HepG2 (cell line): Measurements from ENCODE around the gene INTS14. TPM values are rescaled to one million over a fixed set of nuclear protein-coding genes. Genes with fewer than 3 reads are reported as not detected.

ENCODE experiments used
- ARNT ChIP-seq: fragments of 450-650 bp; IDR thresholded peaks from 2 replicates; pipeline ENCODE4 v1.6.1; 2017
- CSRNP2 ChIP-seq: sonication (generic); formaldehyde crosslinking; conservative IDR thresholded peaks from 2 replicates; pipeline ENCODE4 v1.8.0; 2022; ENCODE audit warnings: low read depth, missing genetic modification reagents
- DPF2 ChIP-seq: sonication (generic); formaldehyde crosslinking; IDR thresholded peaks from 2 replicates; pipeline ENCODE4 v1.4.0; 2020; ENCODE audit warnings: mild to moderate bottlenecking, low read depth, missing genetic modification reagents, borderline replicate concordance
- FOXP4 ChIP-seq: sonication (generic); formaldehyde crosslinking; IDR thresholded peaks from 2 replicates; pipeline ENCODE4 v1.4.0; 2020; ENCODE audit warnings: missing genetic modification reagents
- HMG20A ChIP-seq: IDR thresholded peaks from 2 replicates; pipeline ENCODE4 v1.6.1; 2016; ENCODE audit warnings: borderline replicate concordance
- MBD4 ChIP-seq: IDR thresholded peaks from 2 replicates; pipeline ENCODE4 v1.6.1; 2012; ENCODE audit warnings: low read length, inconsistent platforms, borderline replicate concordance
- MXI1 ChIP-seq: IDR thresholded peaks from 3 replicates; pipeline ENCODE4 v1.6.1; 2012; ENCODE audit warnings: low read depth, low read length, inconsistent platforms, borderline replicate concordance
- MYC ChIP-seq: sonication (generic); formaldehyde crosslinking; IDR thresholded peaks from 2 replicates; pipeline ENCODE4 v1.9.0; 2021; ENCODE audit warnings: missing genetic modification reagents, borderline replicate concordance
- PATZ1 ChIP-seq: sonication (generic); formaldehyde crosslinking; IDR thresholded peaks from 2 replicates; pipeline ENCODE4 v1.4.0; 2020; ENCODE audit warnings: missing genetic modification reagents
- REL ChIP-seq: sonication (generic); formaldehyde crosslinking; conservative IDR thresholded peaks from 2 replicates; pipeline ENCODE4 v1.8.0; 2022; ENCODE audit warnings: mild to moderate bottlenecking, missing genetic modification reagents, moderate library complexity
- SMC3 ChIP-seq: IDR thresholded peaks from 2 replicates; pipeline ENCODE4 v1.6.1; 2011; ENCODE audit warnings: low read length, improper control_type of control experiment
- SOX13 ChIP-seq, 3 experiments: fragments of 450-650 bp in 1 of 3; sonication (generic) in 1 of 3; formaldehyde crosslinking in 1 of 3; IDR thresholded peaks in 2 of 3; conservative IDR thresholded peaks in 1 of 3; 2 replicates each; pipeline versions ENCODE4 v1.5.0 to v1.6.1; 2016 to 2020; ENCODE audit warnings: antibody characterized with exemption in 1 of 3, mild to moderate bottlenecking in 1 of 3, missing compliant biosample characterization in 1 of 3, missing genetic modification reagents in 1 of 3, moderate library complexity in 1 of 3
- UBTF ChIP-seq: sonication (generic); formaldehyde crosslinking; IDR thresholded peaks from 2 replicates; pipeline ENCODE4 v1.4.0; 2020; ENCODE audit warnings: mild to moderate bottlenecking, missing genetic modification reagents
- ZEB1 ChIP-seq: IDR thresholded peaks from 2 replicates; pipeline ENCODE4 v1.6.1; 2012; ENCODE audit warnings: mild to moderate bottlenecking, low read depth, inconsistent platforms; ENCODE audit not compliant: insufficient replicate concordance
- ZFP41 ChIP-seq: sonication (generic); formaldehyde crosslinking; IDR thresholded peaks from 2 replicates; pipeline ENCODE4 v1.4.0; 2020; ENCODE audit warnings: mild to moderate bottlenecking, missing genetic modification reagents, borderline replicate concordance
- ZMYM2 ChIP-seq: sonication (generic); formaldehyde crosslinking; IDR thresholded peaks from 2 replicates; pipeline ENCODE4 v1.8.0; 2022; ENCODE audit warnings: mild to moderate bottlenecking, missing genetic modification reagents
- ZNF180 ChIP-seq: sonication (generic); formaldehyde crosslinking; IDR thresholded peaks from 2 replicates; pipeline ENCODE4 v1.4.0; 2020; ENCODE audit warnings: low read depth, missing genetic modification reagents, borderline replicate concordance
- ZNF557 ChIP-seq: sonication (generic); formaldehyde crosslinking; IDR thresholded peaks from 2 replicates; pipeline ENCODE4 v1.4.0; 2020; ENCODE audit warnings: missing genetic modification reagents
- ZNF558 ChIP-seq: sonication (generic); formaldehyde crosslinking; IDR thresholded peaks from 2 replicates; pipeline ENCODE4 v1.9.0; 2022; ENCODE audit warnings: mild to moderate bottlenecking, missing genetic modification reagents, borderline replicate concordance
- ZNF576 ChIP-seq: sonication (generic); formaldehyde crosslinking; IDR thresholded peaks from 2 replicates; pipeline ENCODE4 v1.4.0; 2020; ENCODE audit warnings: mild to moderate bottlenecking, missing genetic modification reagents
- ZNF703 ChIP-seq: sonication (generic); formaldehyde crosslinking; IDR thresholded peaks from 2 replicates; pipeline ENCODE4 v1.5.1; 2020; ENCODE audit warnings: missing genetic modification reagents, mild to moderate bottlenecking, moderate library complexity, borderline replicate concordance
- ZNF790 ChIP-seq: sonication (generic); formaldehyde crosslinking; IDR thresholded peaks from 2 replicates; pipeline ENCODE4 v1.8.0; 2022; ENCODE audit warnings: missing genetic modification reagents, mild to moderate bottlenecking, borderline replicate concordance
- ZSCAN25 ChIP-seq: sonication (generic); formaldehyde crosslinking; IDR thresholded peaks from 2 replicates; pipeline ENCODE4 v1.8.0; 2022; ENCODE audit warnings: mild to moderate bottlenecking, missing genetic modification reagents
- polyA plus RNA-seq, 8 experiments: library from polyadenylated mRNA; depleted of rRNA in 3 of 8; stranded (reverse) in 7 of 8; unstranded in 1 of 8; fragments of >200 nt; fragmentation: Illumina TruSeq in 4 of 8; extraction: Trizol in 4 of 8; gene quantifications; 2 replicates each; pipeline versions ENCODE4 v1.2.1 to v1.2.3, GENCODE V29; 2011 to 2016; ENCODE audit warnings: low read depth in 4 of 8, missing spikeins in 1 of 8, mixed read lengths in 1 of 8; ENCODE audit not compliant: insufficient read depth in 1 of 8
- total RNA-seq, 5 experiments: library from RNA; depleted of rRNA; stranded (reverse); fragments of >200 nt; fragmentation: Illumina TruSeq; extraction: Trizol; gene quantifications; 2 replicates each; pipeline ENCODE4 v1.2.3, GENCODE V29; 2016; ENCODE audit warnings: low read depth in 1 of 5

INTS14 gene
- total and polyA plus RNA-seq, 2 of the 13 experiments (the other 11 are each of a cell fraction or from before 2014, with no cell fraction given), result 41.4 to 52.0 TPM

- no peak for TF ChIP-seq PATZ1 (CRISPR knock-in tag)
- 0 out of 2 replicates have a peak, but pooled peaks have one; percentile 30 for TF ChIP-seq DPF2 (CRISPR knock-in tag)
- no peak for TF ChIP-seq ARNT
- TF ChIP-seq FOXP4 (CRISPR knock-in tag), result peak; percentile 51; the same call in 1 of the 2 replicates
- TF ChIP-seq ZMYM2, result no peak
- TF ChIP-seq ZFP41 (CRISPR knock-in tag), result no peak
- no peak for TF ChIP-seq ZNF703
- TF ChIP-seq HMG20A (CRISPR knock-in tag), result 0 out of 2 replicates have a peak, but pooled peaks have one; percentile 23
- TF ChIP-seq CSRNP2 (CRISPR knock-in tag), result no peak
- TF ChIP-seq MYC (CRISPR knock-in tag), result no peak
- TF ChIP-seq REL (CRISPR knock-in tag), result no peak
- no peak for TF ChIP-seq SOX13 (IDR thresholded peaks at IDR 0.05)
- TF ChIP-seq SOX13 (CRISPR knock-in tag; conservative IDR thresholded peaks at IDR 0.05 in 1 of 2, IDR thresholded peaks at IDR 0.05 in 1 of 2), result peak in 1 of 2 experiments; percentile 17; a peak in 1 of 4 replicates
- no peak for TF ChIP-seq ZEB1
- peak; percentile 47; the same call in 1 of the 3 replicates for TF ChIP-seq MXI1
- TF ChIP-seq MBD4, result no peak
- no peak for TF ChIP-seq ZNF557 (CRISPR knock-in tag)
- no peak for TF ChIP-seq ZSCAN25 (CRISPR knock-in tag)
- TF ChIP-seq UBTF (CRISPR knock-in tag), result no peak
- TF ChIP-seq ZNF180 (CRISPR knock-in tag), result no peak
- TF ChIP-seq ZNF558 (CRISPR knock-in tag), result no peak
- TF ChIP-seq ZNF576 (CRISPR knock-in tag), result no peak
- no peak for TF ChIP-seq SMC3
- no peak for TF ChIP-seq ZNF790 (CRISPR knock-in tag)
Measured at GRCh38 chr15:65532738-65533051, 78.2 kb downstream of the INTS14 start (continued).
